GM12878 (cell line): ENCODE data around the gene SOX6. TPM values are rescaled to one million over a fixed set of nuclear protein-coding genes. Genes with fewer than 3 reads are reported as not detected.

ENCODE experiments used
- ATAC-seq: fragments of 200-7000 bp; cut with Tn5 transposase; 3 replicates; pipeline ENCODE4 v1.9.1; 2020; ENCODE audit warnings: mild to moderate bottlenecking, moderate library complexity
- BruUV-seq: library from RNA; stranded (reverse); fragments of 400-500 nt; replicated peaks from 2 replicates; lab custom pipeline; 2021; lab: Mats Ljungman, UMichigan
- CTCF ChIA-PET: fragments of 300-600 bp; sonication (Branson Sonifier 250); formaldehyde crosslinking; extraction: SDS; loops from one replicate; lab custom pipeline; 2021; ENCODE audit warnings: inconsistent platforms; lab: Yijun Ruan, JAX
- POLR2A ChIA-PET: fragments of 350-600 bp; formaldehyde crosslinking; extraction: SDS; loops from one replicate; lab custom pipeline; 2021; ENCODE audit warnings: inconsistent platforms; lab: Charles Lee
- RAD21 ChIA-PET: fragments of 300-600 bp; sonication (Branson Sonifier 250); formaldehyde crosslinking; loops from one replicate; lab custom pipeline; 2023; ENCODE audit warnings: antibody characterized with exemption; ENCODE audit not compliant: unreplicated experiment; lab: Charles Lee
- SMC1A ChIA-PET: fragments of 300-600 bp; sonication (Branson Sonifier 250); formaldehyde crosslinking; loops from one replicate; lab custom pipeline; 2023; ENCODE audit not compliant: unreplicated experiment, uncharacterized antibody; lab: Charles Lee
- DNase-seq: peaks from one replicate; pipeline ENCODE4 v3.0.0-alpha.2; 2011; ENCODE audit warnings: low read depth, low spot score
- FAIRE-seq: peaks from 3 replicates; lab custom pipeline; 2011; peaks lifted over from hg19 to GRCh38; lab: Jason Lieb, UNC
- H2AFZ ChIP-seq: 2 replicates; pipeline ENCODE4 v1.6.0; 2011; ENCODE audit warnings: low read depth, low read length, control low read depth; ENCODE audit not compliant: control insufficient read depth
- H3K27ac ChIP-seq: 2 replicates; pipeline ENCODE4 v1.5.1; 2011; ENCODE audit warnings: control low read depth; ENCODE audit not compliant: control insufficient read depth, insufficient read depth
- H3K27me3 ChIP-seq, 2 experiments: replicated peaks in 1 of 2; 2 replicates each; pipeline versions ENCODE4 v1.6.0 to v1.6.1; 2011; ENCODE audit warnings: low read length in 1 of 2; ENCODE audit not compliant: control insufficient read depth in 2 of 2, insufficient read depth in 2 of 2
- H3K36me3 ChIP-seq, 2 experiments: 2 replicates each; pipeline ENCODE4 v1.5.1; 2011; ENCODE audit warnings: low read length in 1 of 2; ENCODE audit not compliant: control insufficient read depth in 2 of 2, insufficient read depth in 2 of 2
- H3K4me1 ChIP-seq: 2 replicates; pipeline ENCODE4 v1.6.1; 2011; ENCODE audit warnings: mild to moderate bottlenecking, low read length, moderate library complexity, mixed read lengths; ENCODE audit not compliant: control insufficient read depth, insufficient read depth
- H3K4me2 ChIP-seq: 2 replicates; pipeline ENCODE4 v1.6.0; 2011; ENCODE audit warnings: control low read depth; ENCODE audit not compliant: control insufficient read depth, insufficient read depth
- H3K4me3 ChIP-seq: fragments of 200-600 bp; sonication (generic); 2 replicates; pipeline ENCODE4 v1.5.1; 2016
- H3K79me2 ChIP-seq: 2 replicates; pipeline ENCODE4 v1.6.0; 2011; ENCODE audit warnings: low read length; ENCODE audit not compliant: control insufficient read depth, insufficient read depth
- H3K9ac ChIP-seq: 2 replicates; pipeline ENCODE4 v1.8.0; 2011; ENCODE audit warnings: low read length, control low read depth, mixed read lengths; ENCODE audit not compliant: control insufficient read depth, insufficient read depth
- H3K9me3 ChIP-seq: replicated peaks from 3 replicates; pipeline ENCODE4 v1.5.1; 2011; ENCODE audit warnings: mild to moderate bottlenecking, low read length; ENCODE audit not compliant: control insufficient read depth, insufficient read depth
- H4K20me1 ChIP-seq: 2 replicates; pipeline ENCODE4 v1.6.0; 2011; ENCODE audit not compliant: control insufficient read depth, insufficient read depth
- BRCA1 ChIP-seq: IDR thresholded peaks from 2 replicates; pipeline ENCODE4 v1.6.1; 2011; ENCODE audit warnings: low read depth, low read length, improper control_type of control experiment
- CREB1 ChIP-seq: IDR thresholded peaks from 2 replicates; pipeline ENCODE4 v1.6.1; 2012; ENCODE audit warnings: low read depth, mild to moderate bottlenecking, inconsistent platforms
- EED ChIP-seq: sonication (generic); IDR thresholded peaks from 2 replicates; pipeline ENCODE4 v1.6.1; 2016; ENCODE audit warnings: antibody characterized with exemption, low read depth
- FOXM1 ChIP-seq: IDR thresholded peaks from 2 replicates; pipeline ENCODE4 v1.6.1; 2012; ENCODE audit warnings: low read depth, mild to moderate bottlenecking, inconsistent platforms, low read length, moderate library complexity
- HCFC1 ChIP-seq: fragments of 150-350 bp; IDR thresholded peaks from 2 replicates; pipeline ENCODE4 v1.6.1; 2014; ENCODE audit warnings: low read length
- KAT2A ChIP-seq: conservative IDR thresholded peaks from 2 replicates; pipeline ENCODE4 v1.6.1; 2011; ENCODE audit warnings: low read depth, low read length; ENCODE audit not compliant: control insufficient read depth
- RAD21 ChIP-seq: IDR thresholded peaks from 2 replicates; pipeline ENCODE4 v1.6.1; 2011; ENCODE audit warnings: mild to moderate bottlenecking, low read depth, low read length, moderate library complexity; ENCODE audit not compliant: insufficient read depth
- RCOR1 ChIP-seq: conservative IDR thresholded peaks from 2 replicates; pipeline ENCODE4 v1.6.1; 2012; ENCODE audit warnings: low read depth, low read length, improper control_type of control experiment
- SMC3 ChIP-seq: IDR thresholded peaks from 2 replicates; pipeline ENCODE4 v1.6.1; 2011; ENCODE audit warnings: low read length, improper control_type of control experiment, borderline replicate concordance
- STAT1 ChIP-seq: fragments of 450-650 bp; conservative IDR thresholded peaks from 2 replicates; pipeline ENCODE4 v1.6.1; 2014; ENCODE audit warnings: antibody characterized with exemption, mild to moderate bottlenecking
- STAT3 ChIP-seq: IDR thresholded peaks from 2 replicates; pipeline ENCODE4 v1.6.1; 2011; ENCODE audit warnings: low read depth, low read length, improper control_type of control experiment
- SUPT20H ChIP-seq: IDR thresholded peaks from 2 replicates; pipeline ENCODE4 v1.6.1; 2011; ENCODE audit warnings: low read depth, mild to moderate bottlenecking, low read length, moderate library complexity, borderline replicate concordance; ENCODE audit not compliant: control insufficient read depth
- USF2 ChIP-seq: IDR thresholded peaks from 2 replicates; pipeline ENCODE4 v1.6.1; 2011; ENCODE audit warnings: low read depth, low read length, improper control_type of control experiment, borderline replicate concordance
- ZNF217 ChIP-seq: fragments of 450-650 bp; IDR thresholded peaks from 2 replicates; pipeline ENCODE4 v1.6.1; 2017; ENCODE audit warnings: antibody characterized with exemption, mild to moderate bottlenecking
- WGBS: methylation state at CpG from one replicate; pipeline ENCODE4 v1.1.6; 2016; ENCODE audit warnings: low lambda C conversion rate; ENCODE audit not compliant: insufficient replicate concordance, insufficient coverage; ENCODE audit errors: missing lambda C conversion rate; 5-methylcytosine and 5-hydroxymethylcytosine counted together
- in situ Hi-C: fragments of 300-500 bp; cut with MboI; formaldehyde crosslinking; loops from 9 replicates; pipeline ENCODE4 v1.14.3; 2018; ENCODE audit warnings: mixed read lengths
- intact Hi-C: fragments of 100-400 bp; cut with micrococcal nuclease; formaldehyde crosslinking; loops from one replicate; pipeline ENCODE4 v1.14.2; 2022; ENCODE audit not compliant: unreplicated experiment
- polyA plus RNA-seq, 11 experiments: library from polyadenylated mRNA; depleted of rRNA in 4 of 11; unstranded in 6 of 11; stranded (reverse) in 5 of 11; fragments of >200 nt; fragmentation: Nextera tagmentation in 4 of 11; fragmentation: Illumina TruSeq in 1 of 11; extraction: Ambion mirVana in 4 of 11; extraction: Trizol in 1 of 11; gene quantifications; 1 replicate in 1 of 11; 2 replicates in 10 of 11; pipeline versions ENCODE4 v1.2.1 to v1.2.3, GENCODE V29; 2011 to 2016; ENCODE audit warnings: inconsistent platforms in 2 of 11, missing spikeins in 2 of 11, low read depth in 1 of 11
- total RNA-seq, 4 experiments: library from RNA; depleted of rRNA in 3 of 4; stranded (reverse); fragments of >200 nt in 3 of 4; fragmentation: Illumina TruSeq in 1 of 4; extraction: Trizol in 1 of 4; gene quantifications; 2 replicates each; pipeline versions ENCODE4 v1.2.1 to v1.2.3, GENCODE V29; 2013 to 2021

The SOX6 gene
- total and polyA plus RNA-seq, 10 of the 15 experiments (the other 5 are each of a cell fraction or from before 2014, with no cell fraction given), result 0.03 to 0.71 (median 0.29) TPM; not detected in 4

GRCh38 chr11:16043617-16044016 lies 312.7 kb downstream of the SOX6 start:
- CTCF ChIA-PET, result no interaction called here
- no peak for ATAC-seq
- Histone ChIP-seq H3K4me1 (no peaks in the 10 kb centered on the region), H3K27ac (no peak overlapping the region), H3K4me2 (no peak overlapping the region), H3K4me3 (no peak overlapping the region), H2AFZ (no peak overlapping the region), H4K20me1 (no peaks in the 10 kb centered on the region), H3K9ac (no peak overlapping the region), H3K9me3 (no peaks in the 10 kb centered on the region), H3K79me2 (no peaks in the 10 kb centered on the region), H3K36me3 (no peaks in the 10 kb centered on the region), H3K27me3 (no peaks in the 10 kb centered on the region)
- no peak for DNase-seq
- no peak for FAIRE-seq
- POLR2A ChIA-PET, result no interaction called here
- in situ Hi-C loops, result no loop called here
- no TSS peak for BruUV-seq
- RAD21 ChIA-PET, result interaction anchor here (0.5 kb wide), 1 partner anchor 266 kb away, joined by 3 read pairs; no protein-coding TSS in a partner anchor
- intact Hi-C loops, result no loop called here
- SMC1A ChIA-PET, result interaction anchor here (1.1 to 1.2 kb wide), 2 partner anchors 10 to 29 kb away, joined by 3 read pairs; no protein-coding TSS in a partner anchor
- 18% methylated on average over 2 of the region's 2 CpGs for WGBS
- TF ChIP-seq STAT3 (no peak), HCFC1 (no peak), RCOR1 (no peak), SUPT20H (no peak), CREB1 (no peak), STAT1 (no peak), SMC3 (no peak), KAT2A (no peak), EED (no peak), USF2 (no peak), ZNF217 (no peak), FOXM1 (no peak), RAD21 (no peak), BRCA1 (no peak)
